Inflammatory macrophage treated with lipopolysaccharide for 4 hours (primary cell): ENCODE measurements around the gene MOB1A.

Experiments used
- DNase-seq: peaks from one replicate; pipeline ENCODE4 v3.0.0-alpha.2; 2020

MOB1A gene

GRCh38 chr2:74103763-74104162, 74.9 kb downstream of the MOB1A start:
- DNase-seq = no peak
